Endothelial cell of umbilical vein (primary cell): ENCODE measurements around the gene CHMP1B. TPM values are rescaled to one million over a fixed set of nuclear protein-coding genes. Genes with fewer than 3 reads are reported as not detected.

Experiments
- BruUV-seq: library from RNA; stranded (reverse); fragments of 400-500 nt; replicated peaks from 2 replicates; lab custom pipeline; 2021; lab: Mats Ljungman, UMichigan
- CTCF ChIA-PET: fragments of 300-600, 350-600 bp; sonication (Branson Sonifier 250); formaldehyde crosslinking; loops from one replicate; lab custom pipeline; 2021; ENCODE audit warnings: antibody characterized with exemption, inconsistent platforms; lab: Charles Lee
- POLR2A ChIA-PET: fragments of 300-600, 350-600 bp; sonication (Branson Sonifier 250); formaldehyde crosslinking; loops from one replicate; lab custom pipeline; 2021; ENCODE audit warnings: antibody characterized with exemption, inconsistent platforms; lab: Charles Lee
- DNase-seq: peaks from one replicate; pipeline ENCODE4 v3.0.0-alpha.2; 2011; ENCODE audit warnings: low read depth, low spot score
- FAIRE-seq: peaks from 2 replicates; lab custom pipeline; 2011; peaks lifted over from hg19 to GRCh38; lab: Jason Lieb, UNC
- H2AFZ ChIP-seq: 2 replicates; pipeline ENCODE4 v1.6.0; 2012; ENCODE audit warnings: low read depth, low read length, control low read depth, inconsistent platforms
- H3K27ac ChIP-seq: 2 replicates; pipeline ENCODE4 v1.5.1; 2011; ENCODE audit warnings: low read depth, mild to moderate bottlenecking, control low read depth, low read length, moderate library complexity; ENCODE audit not compliant: insufficient read depth
- H3K27me3 ChIP-seq, 2 experiments: 2 replicates each; pipeline versions ENCODE4 v1.6.0 to v1.6.1; 2011; ENCODE audit warnings: low read length in 2 of 2, mixed read lengths in 1 of 2; ENCODE audit not compliant: control insufficient read depth in 2 of 2, insufficient read depth in 2 of 2
- H3K36me3 ChIP-seq, 2 experiments: 2 replicates in 1 of 2; 3 replicates in 1 of 2; pipeline ENCODE4 v1.5.1; 2011; ENCODE audit warnings: low read length in 2 of 2, mild to moderate bottlenecking in 1 of 2, moderate library complexity in 1 of 2; ENCODE audit not compliant: control insufficient read depth in 2 of 2, insufficient read depth in 2 of 2; ENCODE audit errors: extremely low read depth in 1 of 2
- H3K4me1 ChIP-seq: 3 replicates; pipeline ENCODE4 v1.5.1; 2011; ENCODE audit warnings: mild to moderate bottlenecking, low read length; ENCODE audit not compliant: control insufficient read depth, insufficient read depth; ENCODE audit errors: extremely low read depth
- H3K4me2 ChIP-seq: 2 replicates; pipeline ENCODE4 v1.6.1; 2011; ENCODE audit warnings: low read length, control low read depth, mixed read lengths; ENCODE audit not compliant: insufficient read depth
- H3K4me3 ChIP-seq, 3 experiments: fragments of 200-600 bp in 1 of 3; sonication (generic), shearing (Covaris generic) in 1 of 3; replicated peaks in 1 of 3; 2 replicates each; pipeline ENCODE4 v1.5.1; 2011 to 2016; ENCODE audit warnings: control low read depth in 3 of 3, low read length in 3 of 3, mild to moderate bottlenecking in 2 of 3, inconsistent platforms in 1 of 3, low read depth in 1 of 3, moderate library complexity in 1 of 3; ENCODE audit not compliant: insufficient read depth in 1 of 3
- H3K79me2 ChIP-seq: 2 replicates; pipeline ENCODE4 v1.6.0; 2012; ENCODE audit warnings: low read length, inconsistent platforms; ENCODE audit not compliant: control insufficient read depth, insufficient read depth
- H3K9ac ChIP-seq: replicated peaks from 2 replicates; pipeline ENCODE3; 2011; ENCODE audit warnings: low read length, control low read depth; ENCODE audit not compliant: insufficient read depth; ENCODE audit errors: extremely low read depth
- H3K9me1 ChIP-seq: replicated peaks from 3 replicates; pipeline ENCODE4 v1.6.0; 2011; ENCODE audit warnings: mild to moderate bottlenecking, low read length; ENCODE audit not compliant: control insufficient read depth, insufficient read depth; ENCODE audit errors: extremely low read depth
- H3K9me3 ChIP-seq: replicated peaks from 2 replicates; pipeline ENCODE4 v1.5.1; 2012; ENCODE audit warnings: low read length, inconsistent platforms; ENCODE audit not compliant: control insufficient read depth, insufficient read depth
- H4K20me1 ChIP-seq: replicated peaks from 2 replicates; pipeline ENCODE3; 2011; ENCODE audit warnings: mild to moderate bottlenecking, low read length; ENCODE audit not compliant: control insufficient read depth, insufficient read depth; ENCODE audit errors: extremely low read depth
- EZH2 ChIP-seq: IDR thresholded peaks from 2 replicates; pipeline ENCODE4 v1.6.1; 2012; ENCODE audit warnings: borderline replicate concordance, low read depth, mild to moderate bottlenecking, moderate library complexity, low read length, inconsistent platforms; ENCODE audit not compliant: severe bottlenecking
- FOS ChIP-seq: IDR thresholded peaks from 2 replicates; pipeline ENCODE4 v1.6.1; 2011; ENCODE audit warnings: mild to moderate bottlenecking, low read length, moderate library complexity, borderline replicate concordance; ENCODE audit not compliant: insufficient read depth
- GATA2 ChIP-seq: IDR thresholded peaks from 2 replicates; pipeline ENCODE4 v1.7.0; 2011; ENCODE audit warnings: low read depth, mild to moderate bottlenecking, moderate library complexity, mixed read lengths, low read length; ENCODE audit not compliant: insufficient read length, insufficient read depth
- JUN ChIP-seq: IDR thresholded peaks from 2 replicates; pipeline ENCODE4 v1.6.1; 2011; ENCODE audit warnings: borderline replicate concordance, low read depth; ENCODE audit not compliant: insufficient read length, insufficient read depth
- MYC ChIP-seq: IDR thresholded peaks from one replicate; pipeline ENCODE4 v1.6.1; 2011; ENCODE audit warnings: mild to moderate bottlenecking, low read depth, low read length
- POLR2A ChIP-seq: IDR thresholded peaks from 2 replicates; pipeline ENCODE4 v1.6.1; 2012; ENCODE audit warnings: low read depth, mild to moderate bottlenecking, control low read depth, low read length
- POLR2AphosphoS5 ChIP-seq: IDR thresholded peaks from 2 replicates; pipeline ENCODE4 v1.6.1; 2012; ENCODE audit warnings: low read depth, mild to moderate bottlenecking, control low read depth, low read length, moderate library complexity; ENCODE audit not compliant: insufficient read depth
- dilution Hi-C: fragments of 300-500 bp; cut with MboI; formaldehyde crosslinking; loops from one replicate; pipeline ENCODE4 v1.15.0; 2019; ENCODE audit warnings: low sequenced_read_pairs; ENCODE audit not compliant: extremely low pct_ligation_motif_present
- intact Hi-C: fragments of 100-400 bp; cut with micrococcal nuclease; formaldehyde crosslinking; loops from one replicate; pipeline ENCODE4 v1.10.0; 2022
- polyA plus RNA-seq, 4 experiments: library from polyadenylated mRNA; depleted of rRNA in 3 of 4; stranded (reverse) in 3 of 4; unstranded in 1 of 4; fragments of >200 nt; gene quantifications; 2 replicates each; pipeline versions ENCODE4 v1.2.1 to v1.2.3, GENCODE V29; 2011 to 2012; ENCODE audit warnings: missing spikeins in 1 of 4
- total RNA-seq: library from RNA; stranded (reverse); gene quantifications from 2 replicates; pipeline ENCODE4 v1.2.3, GENCODE V29; 2021
- TF ChIP-seq, protein P1 (sequence below): IDR thresholded peaks from 2 replicates; pipeline ENCODE4 v1.6.1; 2011; ENCODE audit not compliant: insufficient read depth, insufficient read length
- TF ChIP-seq, protein P2 (sequence below), 2 donors: IDR thresholded peaks; 1 replicate in 1 of 2; 2 replicates in 1 of 2; pipeline ENCODE4 v1.5.1; 2011; ENCODE audit warnings: low read length in 2 of 2, mild to moderate bottlenecking in 2 of 2, moderate library complexity in 2 of 2, control low read depth in 1 of 2, inconsistent platforms in 1 of 2, low read depth in 1 of 2; ENCODE audit not compliant: insufficient read depth in 1 of 2; ENCODE audit errors: extremely low read depth in 1 of 2

CHMP1B gene
- total and polyA plus RNA-seq, 2 donors (not counting 3 experiments of a cell fraction or from before 2014, with no cell fraction given), result 24.0 to 27.0 TPM

- FAIRE-seq, result no peak
- POLR2A ChIA-PET, result no interaction called here
Observed at GRCh38 chr18:11877497-11878135, 26.4 kb downstream of the CHMP1B start.

More at GRCh38 chr18:11877497-11878135, 26.4 kb downstream of the CHMP1B start:
- intact Hi-C loops (no loop called here), dilution Hi-C loops (no loop called here)
- H3K79me2 ChIP-seq, result no peaks in the 10 kb centered on the region
- H3K4me3 ChIP-seq, result no peak overlapping the region
- no peaks in the 10 kb centered on the region for H4K20me1 ChIP-seq
- no peaks in the 10 kb centered on the region for H3K9me3 ChIP-seq
- BruUV-seq, result no TSS peak
- no peaks in the 10 kb centered on the region for H3K4me1 ChIP-seq
- DNase-seq, result no peak
- no peak for TF ChIP-seq FOS
- no peak for TF ChIP-seq JUN
- TF ChIP-seq GATA2, result no peak
- no peak for TF ChIP-seq POLR2A
- TF ChIP-seq EZH2, result no peak
- TF ChIP-seq MYC, result no peak
- TF ChIP-seq, protein P1, sequence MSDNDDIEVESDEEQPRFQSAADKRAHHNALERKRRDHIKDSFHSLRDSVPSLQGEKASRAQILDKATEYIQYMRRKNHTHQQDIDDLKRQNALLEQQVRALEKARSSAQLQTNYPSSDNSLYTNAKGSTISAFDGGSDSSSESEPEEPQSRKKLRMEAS, result no peak
- TF ChIP-seq, protein P2, sequence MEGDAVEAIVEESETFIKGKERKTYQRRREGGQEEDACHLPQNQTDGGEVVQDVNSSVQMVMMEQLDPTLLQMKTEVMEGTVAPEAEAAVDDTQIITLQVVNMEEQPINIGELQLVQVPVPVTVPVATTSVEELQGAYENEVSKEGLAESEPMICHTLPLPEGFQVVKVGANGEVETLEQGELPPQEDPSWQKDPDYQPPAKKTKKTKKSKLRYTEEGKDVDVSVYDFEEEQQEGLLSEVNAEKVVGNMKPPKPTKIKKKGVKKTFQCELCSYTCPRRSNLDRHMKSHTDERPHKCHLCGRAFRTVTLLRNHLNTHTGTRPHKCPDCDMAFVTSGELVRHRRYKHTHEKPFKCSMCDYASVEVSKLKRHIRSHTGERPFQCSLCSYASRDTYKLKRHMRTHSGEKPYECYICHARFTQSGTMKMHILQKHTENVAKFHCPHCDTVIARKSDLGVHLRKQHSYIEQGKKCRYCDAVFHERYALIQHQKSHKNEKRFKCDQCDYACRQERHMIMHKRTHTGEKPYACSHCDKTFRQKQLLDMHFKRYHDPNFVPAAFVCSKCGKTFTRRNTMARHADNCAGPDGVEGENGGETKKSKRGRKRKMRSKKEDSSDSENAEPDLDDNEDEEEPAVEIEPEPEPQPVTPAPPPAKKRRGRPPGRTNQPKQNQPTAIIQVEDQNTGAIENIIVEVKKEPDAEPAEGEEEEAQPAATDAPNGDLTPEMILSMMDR (IDR thresholded peaks at IDR 0.05; ENCODE audit: extremely low read depth in 1 of 2, insufficient read depth in 1 of 2, low read depth in 1 of 2, low read length in 2 of 2), result no peak
- TF ChIP-seq POLR2AphosphoS5, result no peak
- CTCF ChIA-PET, result interaction anchor here (1.6 to 1.8 kb wide), 2 partner anchors 118 to 145 kb away, joined by 5 to 6 read pairs; no protein-coding TSS in a partner anchor
- H3K27ac ChIP-seq, result no peak overlapping the region
- no peaks in the 10 kb centered on the region for H3K27me3 ChIP-seq
- H2AFZ ChIP-seq, result no peak overlapping the region
- H3K9me1 ChIP-seq, result no peaks in the 10 kb centered on the region
- H3K36me3 ChIP-seq, result no peaks in the 10 kb centered on the region
- no peak overlapping the region for H3K4me2 ChIP-seq
- no peak overlapping the region for H3K9ac ChIP-seq
